ENCODE measurements around the gene GIMD1.

Gene GIMD1

DNA sequence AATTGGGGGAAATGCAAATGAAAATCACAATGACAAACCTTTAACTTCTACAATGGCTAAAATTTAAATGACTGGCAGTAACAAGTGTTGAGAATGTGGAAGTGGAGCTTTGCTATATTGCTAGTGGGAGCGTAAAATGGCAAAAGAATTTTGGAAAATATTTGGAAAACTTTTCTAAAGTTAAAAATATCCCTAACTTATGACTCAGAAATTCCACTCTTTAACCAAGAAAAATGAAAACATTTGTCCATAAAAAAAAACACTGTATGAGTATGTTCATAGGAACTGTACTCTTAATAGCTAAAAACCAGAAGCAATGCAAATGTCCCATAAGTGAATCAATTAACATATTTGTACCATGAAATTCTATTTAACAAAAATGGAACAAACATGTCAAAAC lies 56.2 kb downstream of the GIMD1 start:
- DNase-seq = no peak
